GM21526 (cell line): ENCODE results near the gene TBX10.

Experiments
- ATAC-seq: cut with Tn5 transposase; IDR thresholded peaks from one replicate; pipeline ENCODE4 v1.9.1; 2021; ENCODE audit warnings: moderate library complexity; ENCODE audit not compliant: unreplicated experiment, low FRiP score

The TBX10 gene

GRCh38 chr11:67583247-67584204 is 56.0 kb downstream of the TBX10 start, which contains the start of gene GSTP1:
Gene GSTP1 (plus strand): TSS chr11:67583812. CDS start chr11:67583844, 32 bp downstream.
- ATAC-seq: peak; percentile 45

DNA sequence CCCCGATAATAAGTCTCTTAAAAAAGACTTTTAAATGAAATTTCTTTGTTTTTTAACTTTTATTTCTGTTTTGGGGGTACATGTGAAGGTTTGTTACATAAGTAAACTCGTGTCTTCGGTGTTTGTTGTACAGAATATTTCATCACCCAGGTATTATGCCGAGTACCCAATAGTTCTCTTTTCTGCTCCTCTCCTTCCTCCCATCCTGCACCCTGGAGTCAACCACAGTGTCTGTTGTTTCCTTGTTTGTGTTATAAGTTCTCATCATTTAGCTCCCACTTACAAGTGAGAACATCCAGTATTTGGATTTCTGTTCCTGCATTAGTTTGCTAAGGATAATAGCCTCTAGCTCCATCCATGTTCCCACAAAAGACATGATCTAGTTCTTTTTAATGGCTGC is 57.6 kb downstream of the TBX10 start:
- no peak for ATAC-seq

DNA sequence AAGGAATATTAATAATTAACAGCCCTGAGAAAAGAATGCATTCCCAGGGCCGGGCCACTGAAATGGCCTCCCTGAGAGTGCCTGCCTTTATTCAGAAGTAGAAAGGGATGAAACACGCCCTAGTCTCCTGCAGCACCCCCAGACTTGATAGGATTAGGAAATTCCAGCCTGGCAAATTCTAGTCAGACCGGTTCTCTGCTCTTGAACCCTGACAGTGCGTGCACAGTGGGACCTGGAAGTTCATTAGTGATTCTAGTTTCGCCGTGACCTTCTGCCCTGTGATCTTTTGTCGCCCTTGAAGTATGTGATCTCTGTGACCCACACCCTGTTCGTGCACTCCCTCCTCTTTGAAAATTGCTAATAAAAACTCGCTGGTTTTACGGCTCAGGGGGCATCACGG is 58.1 kb downstream of the TBX10 start:
- no peak for ATAC-seq
